PC-3 (cell line): ENCODE measurements around the gene CKB.
"Not testable (repeated sequence)": the region's sequence is repeated elsewhere in the genome, so short reads cannot be mapped to it uniquely, and the experiment has no call there.

Source experiments
- EZH2 ChIP-seq: fragments of 300-600 bp; sonication (generic); IDR thresholded peaks from one replicate; pipeline ENCODE4 v1.6.1; 2017; ENCODE audit warnings: antibody characterized with exemption, mild to moderate bottlenecking, low read length; ENCODE audit not compliant: unreplicated experiment
- EZH2phosphoT487 ChIP-seq: fragments of 300-600 bp; sonication (generic); IDR thresholded peaks from 2 replicates; pipeline ENCODE4 v1.6.1; 2018; ENCODE audit warnings: mild to moderate bottlenecking, antibody characterized with exemption, low read length, borderline replicate concordance
- TF ChIP-seq, protein P1 (sequence below): fragments of 300-600 bp; sonication (generic); conservative IDR thresholded peaks from 2 replicates; pipeline ENCODE4 v1.5.1; 2017; ENCODE audit warnings: antibody characterized with exemption, low read depth, mild to moderate bottlenecking, low read length

DNA sequence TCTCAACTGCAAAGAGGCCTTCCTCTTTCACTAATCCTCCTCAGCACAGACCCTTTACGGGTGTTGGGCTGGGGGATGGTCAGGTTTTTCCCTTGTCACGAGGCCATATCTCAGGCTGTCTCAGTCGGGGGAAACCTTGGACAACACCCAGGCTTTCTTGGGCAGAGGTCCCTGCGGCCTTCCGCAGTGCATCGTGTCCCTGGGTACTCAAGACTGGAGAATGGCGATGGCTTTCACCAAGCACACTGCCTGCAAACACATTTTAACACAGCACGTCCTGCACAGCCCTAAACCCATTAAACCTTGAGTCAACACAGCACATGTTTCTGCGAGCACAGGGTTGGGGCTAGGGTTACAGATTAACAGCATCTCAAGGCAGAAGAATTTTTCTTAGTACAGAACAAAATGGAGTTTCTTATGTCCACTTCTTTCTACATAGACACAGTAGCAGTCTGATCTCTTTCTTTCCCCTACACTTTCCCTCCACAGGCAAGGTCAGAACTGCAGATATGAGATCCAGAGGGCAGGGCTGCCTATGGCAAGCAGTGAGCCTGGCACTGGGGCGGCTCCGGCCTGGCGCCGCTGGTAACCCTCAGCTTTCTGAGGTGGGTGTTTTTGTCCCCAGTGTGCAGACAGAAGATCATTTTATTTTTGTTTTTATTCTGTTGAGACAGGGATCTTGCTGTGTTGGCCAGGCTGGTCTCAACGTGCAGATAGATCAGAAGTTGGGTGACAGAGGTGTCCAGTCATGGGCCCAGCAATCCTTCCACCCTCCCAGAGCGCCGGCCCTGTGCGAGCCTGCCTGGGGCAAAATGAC, 3.0 kb upstream of the CKB start:
- not testable (repeated sequence) for TF ChIP-seq EZH2, EZH2phosphoT487
- TF ChIP-seq, protein P1, sequence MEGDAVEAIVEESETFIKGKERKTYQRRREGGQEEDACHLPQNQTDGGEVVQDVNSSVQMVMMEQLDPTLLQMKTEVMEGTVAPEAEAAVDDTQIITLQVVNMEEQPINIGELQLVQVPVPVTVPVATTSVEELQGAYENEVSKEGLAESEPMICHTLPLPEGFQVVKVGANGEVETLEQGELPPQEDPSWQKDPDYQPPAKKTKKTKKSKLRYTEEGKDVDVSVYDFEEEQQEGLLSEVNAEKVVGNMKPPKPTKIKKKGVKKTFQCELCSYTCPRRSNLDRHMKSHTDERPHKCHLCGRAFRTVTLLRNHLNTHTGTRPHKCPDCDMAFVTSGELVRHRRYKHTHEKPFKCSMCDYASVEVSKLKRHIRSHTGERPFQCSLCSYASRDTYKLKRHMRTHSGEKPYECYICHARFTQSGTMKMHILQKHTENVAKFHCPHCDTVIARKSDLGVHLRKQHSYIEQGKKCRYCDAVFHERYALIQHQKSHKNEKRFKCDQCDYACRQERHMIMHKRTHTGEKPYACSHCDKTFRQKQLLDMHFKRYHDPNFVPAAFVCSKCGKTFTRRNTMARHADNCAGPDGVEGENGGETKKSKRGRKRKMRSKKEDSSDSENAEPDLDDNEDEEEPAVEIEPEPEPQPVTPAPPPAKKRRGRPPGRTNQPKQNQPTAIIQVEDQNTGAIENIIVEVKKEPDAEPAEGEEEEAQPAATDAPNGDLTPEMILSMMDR = not testable (repeated sequence)
